ENCODE data around the gene PGM3. TPM values are rescaled to one million over a fixed set of nuclear protein-coding genes. Genes with fewer than 3 reads are reported as not detected.

Gene PGM3
- total RNA-seq, 4 donors from 2014 or later: 7.9 to 291 (median 21.1) TPM

DNA sequence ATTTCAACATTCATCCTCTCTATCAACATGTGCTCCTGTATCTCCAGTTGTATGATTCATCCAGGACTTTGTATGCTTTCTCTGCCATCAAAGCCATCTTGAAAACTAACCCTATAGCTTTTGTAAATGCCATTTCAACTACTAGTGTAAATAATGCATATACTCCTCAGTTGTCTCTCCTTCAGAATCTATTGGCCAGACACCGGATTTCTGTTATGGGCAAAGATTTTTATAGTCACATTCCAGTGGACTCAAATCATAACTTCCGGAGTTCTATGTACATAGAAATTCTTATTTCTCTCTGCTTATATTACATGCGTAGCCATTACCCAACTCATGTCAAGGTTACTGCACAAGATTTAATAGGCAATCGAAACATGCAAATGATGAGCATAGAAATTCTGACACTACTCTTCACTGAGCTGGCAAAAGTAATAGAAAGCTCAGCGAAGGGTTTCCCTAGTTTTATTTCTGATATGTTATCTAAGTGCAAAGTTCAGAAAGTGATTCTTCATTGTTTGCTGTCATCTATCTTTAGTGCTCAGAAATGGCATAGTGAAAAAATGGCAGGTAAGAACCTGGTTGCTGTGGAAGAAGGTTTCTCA lies 54.8 kb downstream of the PGM3 start:
- Histone ChIP-seq H3K36me3 (peaks cover 0 to 40% (median 20%) of the 10 kb centered on the region in 4 donors), H3K4me3 (no peak overlapping the region), H3K4me1 (peaks cover 0 to 7% (median 0%) of the 10 kb centered on the region in 4 donors), H3K27ac (no peak overlapping the region), H3K9me3 (no peaks in the 10 kb centered on the region), H3K27me3 (no peaks in the 10 kb centered on the region)
- TF ChIP-seq POLR2A (IDR thresholded peaks at IDR 0.05) (no peak), EP300 (IDR thresholded peaks at IDR 0.05; ENCODE audit: low read depth) (no peak), POLR2AphosphoS5 (IDR thresholded peaks at IDR 0.05) (no peak)
- TF ChIP-seq, protein P1, sequence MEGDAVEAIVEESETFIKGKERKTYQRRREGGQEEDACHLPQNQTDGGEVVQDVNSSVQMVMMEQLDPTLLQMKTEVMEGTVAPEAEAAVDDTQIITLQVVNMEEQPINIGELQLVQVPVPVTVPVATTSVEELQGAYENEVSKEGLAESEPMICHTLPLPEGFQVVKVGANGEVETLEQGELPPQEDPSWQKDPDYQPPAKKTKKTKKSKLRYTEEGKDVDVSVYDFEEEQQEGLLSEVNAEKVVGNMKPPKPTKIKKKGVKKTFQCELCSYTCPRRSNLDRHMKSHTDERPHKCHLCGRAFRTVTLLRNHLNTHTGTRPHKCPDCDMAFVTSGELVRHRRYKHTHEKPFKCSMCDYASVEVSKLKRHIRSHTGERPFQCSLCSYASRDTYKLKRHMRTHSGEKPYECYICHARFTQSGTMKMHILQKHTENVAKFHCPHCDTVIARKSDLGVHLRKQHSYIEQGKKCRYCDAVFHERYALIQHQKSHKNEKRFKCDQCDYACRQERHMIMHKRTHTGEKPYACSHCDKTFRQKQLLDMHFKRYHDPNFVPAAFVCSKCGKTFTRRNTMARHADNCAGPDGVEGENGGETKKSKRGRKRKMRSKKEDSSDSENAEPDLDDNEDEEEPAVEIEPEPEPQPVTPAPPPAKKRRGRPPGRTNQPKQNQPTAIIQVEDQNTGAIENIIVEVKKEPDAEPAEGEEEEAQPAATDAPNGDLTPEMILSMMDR (IDR thresholded peaks at IDR 0.05): no peak
- in situ Hi-C loops (cut with MboI; ENCODE audit: low pct_ligation_motif_present in 1 of 4, low pct_unique_long_range_greater_than_20kb in 1 of 4, low sequenced_read_pairs in 3 of 4) (no loop called here), intact Hi-C loops (cut with DNase I; ENCODE audit: low total_unique reads) (no loop called here)
- no peak for DNase-seq
- WGBS, 2 donors (ENCODE audit: low coverage in 1 of 2): 64% methylated on average over 5 of the region's 5 CpGs

DNA sequence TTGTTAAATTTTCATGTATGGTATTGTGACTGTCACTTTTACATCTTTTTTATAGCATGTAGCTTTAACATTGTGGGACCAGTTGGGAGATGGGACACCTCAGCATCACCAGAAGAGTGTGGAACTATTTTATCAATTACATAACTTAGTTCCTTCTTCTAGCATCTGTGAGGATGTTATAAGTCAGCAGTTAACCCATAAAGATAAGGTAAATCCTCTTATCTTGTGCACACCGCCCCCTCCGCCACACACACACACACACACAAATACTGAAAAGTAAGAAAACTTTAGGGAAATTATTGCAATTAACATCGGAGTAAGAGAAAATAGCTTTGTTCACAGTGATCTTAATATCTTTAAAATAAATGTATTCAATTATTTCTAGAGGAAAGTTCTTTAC lies 60.9 kb downstream of the PGM3 start:
- Histone ChIP-seq H3K36me3 (peaks cover 0 to 59% (median 18%) of the 10 kb centered on the region in 4 donors), H3K9me3 (no peaks in the 10 kb centered on the region), H3K4me3 (no peak overlapping the region), H3K4me1 (no peaks in the 10 kb centered on the region), H3K27me3 (no peaks in the 10 kb centered on the region), H3K27ac (no peak overlapping the region)
- in situ Hi-C loops (cut with MboI; ENCODE audit: low pct_ligation_motif_present in 1 of 4, low pct_unique_long_range_greater_than_20kb in 1 of 4, low sequenced_read_pairs in 3 of 4) (no loop called here), intact Hi-C loops (cut with DNase I; ENCODE audit: low total_unique reads) (no loop called here)
- 79 to 84% methylated on average over 2 to 3 of the region's 3 CpGs for WGBS, 2 donors (ENCODE audit: low coverage in 1 of 2)
- TF ChIP-seq, protein P1 (IDR thresholded peaks at IDR 0.05): no peak
- TF ChIP-seq EP300 (IDR thresholded peaks at IDR 0.05; ENCODE audit: low read depth) (no peak), POLR2AphosphoS5 (IDR thresholded peaks at IDR 0.05) (no peak), POLR2A (IDR thresholded peaks at IDR 0.05) (no peak)
- DNase-seq: no peak

DNA sequence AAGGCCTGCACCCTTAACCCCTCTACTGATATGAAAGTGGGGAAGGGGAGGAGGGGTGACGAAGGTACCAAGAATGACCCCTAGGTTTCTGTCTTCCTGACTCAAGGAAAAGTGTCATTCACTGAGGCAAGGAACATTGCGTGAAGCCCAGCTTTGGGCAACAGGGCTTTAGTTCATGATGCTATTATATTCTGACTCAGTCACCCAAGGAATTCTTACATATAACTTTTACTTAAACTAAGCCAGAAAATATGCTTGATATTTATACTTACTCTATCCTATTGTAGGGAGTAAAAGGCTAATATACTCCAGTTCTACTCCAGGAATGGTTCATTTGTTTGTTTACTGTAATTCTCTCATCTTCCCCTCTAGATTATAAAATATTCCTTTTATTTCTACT lies 65.1 kb downstream of the PGM3 start:
- Histone ChIP-seq H3K27me3 (no peaks in the 10 kb centered on the region), H3K4me1 (no peaks in the 10 kb centered on the region), H3K36me3 (peaks cover 0 to 73% (median 20%) of the 10 kb centered on the region in 4 donors), H3K27ac (no peak overlapping the region), H3K9me3 (no peaks in the 10 kb centered on the region), H3K4me3 (no peak overlapping the region)
- no peak for TF ChIP-seq POLR2A (IDR thresholded peaks at IDR 0.05)
- no peak for TF ChIP-seq POLR2AphosphoS5 (IDR thresholded peaks at IDR 0.05)
- TF ChIP-seq, protein P1 (IDR thresholded peaks at IDR 0.05): no peak
- no peak for TF ChIP-seq EP300 (IDR thresholded peaks at IDR 0.05; ENCODE audit: low read depth)
- intact Hi-C loops (cut with DNase I; ENCODE audit: low total_unique reads) (no loop called here), in situ Hi-C loops (cut with MboI; ENCODE audit: low pct_ligation_motif_present in 1 of 4, low pct_unique_long_range_greater_than_20kb in 1 of 4, low sequenced_read_pairs in 3 of 4) (no loop called here)
- DNase-seq: no peak
- WGBS, 2 donors (ENCODE audit: low coverage in 1 of 2): 100% methylated on average over 2 of the region's 2 CpGs; no CpG with 5 or more reads in 1 of the 2 donors

DNA sequence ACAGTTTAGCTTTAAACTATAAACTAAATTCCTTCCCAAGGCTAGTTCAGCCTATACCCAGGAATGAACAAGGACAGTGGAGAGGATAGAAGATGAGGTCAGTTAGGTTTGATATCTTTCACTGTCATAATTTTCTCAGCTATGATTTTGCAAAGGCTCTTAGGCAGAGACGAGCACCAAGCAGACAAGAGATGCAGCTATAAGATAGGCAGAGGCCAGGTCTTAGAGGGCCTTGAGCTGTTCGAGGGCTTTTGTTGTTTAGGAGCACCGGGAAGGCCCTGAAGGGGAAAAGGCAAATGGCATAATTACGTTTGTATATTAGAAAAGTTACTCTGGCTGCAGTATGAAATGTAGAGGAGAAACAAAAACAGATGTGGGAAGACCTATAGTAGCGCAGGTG lies 65.8 kb downstream of the PGM3 start:
- in situ Hi-C loops (cut with MboI; ENCODE audit: low pct_ligation_motif_present in 1 of 4, low pct_unique_long_range_greater_than_20kb in 1 of 4, low sequenced_read_pairs in 3 of 4): no loop called here
- intact Hi-C loops (cut with DNase I; ENCODE audit: low total_unique reads): no loop called here
- H3K36me3 ChIP-seq: peaks cover 0 to 72% (median 19%) of the 10 kb centered on the region in 4 donors
- H3K4me3 ChIP-seq: no peak overlapping the region
- H3K27ac ChIP-seq: no peak overlapping the region
- H3K9me3 ChIP-seq: no peaks in the 10 kb centered on the region
- no peaks in the 10 kb centered on the region for H3K27me3 ChIP-seq
- TF ChIP-seq POLR2AphosphoS5 (IDR thresholded peaks at IDR 0.05) (no peak), EP300 (IDR thresholded peaks at IDR 0.05; ENCODE audit: low read depth) (no peak), POLR2A (IDR thresholded peaks at IDR 0.05) (no peak)
- TF ChIP-seq, protein P1 (IDR thresholded peaks at IDR 0.05): no peak
- no peak for DNase-seq
- 90 to 93% methylated on average over 5 of the region's 5 CpGs for WGBS, 2 donors (ENCODE audit: low coverage in 1 of 2)
- no peaks in the 10 kb centered on the region for H3K4me1 ChIP-seq
